Thymus (tissue), 11 donors: ENCODE data around the gene DUSP5. TPM values are rescaled to one million over a fixed set of nuclear protein-coding genes. Genes with fewer than 3 reads are reported as not detected.
"Not testable (repeated sequence)": the region's sequence is repeated elsewhere in the genome, so short reads cannot be mapped to it uniquely, and the experiment has no call there.

Experiments
- DNase-seq, 9 donors: peaks; one replicate each; pipeline ENCODE4 v3.0.0-alpha.2; 2013; ENCODE audit warnings: low spot score in 9 of 9, low read depth in 6 of 9, missing footprints in 1 of 9
- H3K27ac ChIP-seq, 2 donors: one replicate each; pipeline ENCODE4 v1.5.1; 2013; ENCODE audit warnings: control low read depth in 1 of 2, low read depth in 1 of 2, low read length in 1 of 2, mild to moderate bottlenecking in 1 of 2, moderate library complexity in 1 of 2
- H3K27me3 ChIP-seq, 2 donors: one replicate each; pipeline ENCODE4 v1.5.1; 2013; ENCODE audit warnings: low read length in 1 of 2; ENCODE audit not compliant: control insufficient read depth in 2 of 2, insufficient read depth in 1 of 2
- H3K36me3 ChIP-seq, 2 donors: one replicate each; pipeline ENCODE4 v1.5.1; 2013; ENCODE audit warnings: low read length in 1 of 2, mild to moderate bottlenecking in 1 of 2, moderate library complexity in 1 of 2; ENCODE audit not compliant: control insufficient read depth in 2 of 2, insufficient read depth in 2 of 2
- H3K4me1 ChIP-seq, 2 donors: one replicate each; pipeline ENCODE4 v1.5.1; 2013; ENCODE audit warnings: low read length in 2 of 2; ENCODE audit not compliant: control insufficient read depth in 2 of 2, insufficient read depth in 2 of 2
- H3K4me3 ChIP-seq, 2 donors: one replicate each; pipeline ENCODE4 v1.5.1; 2013; ENCODE audit warnings: low read length in 2 of 2, control low read depth in 1 of 2, mild to moderate bottlenecking in 1 of 2
- H3K9me3 ChIP-seq, 2 donors: one replicate each; pipeline ENCODE4 v1.5.1; 2013; ENCODE audit warnings: low read length in 1 of 2, mild to moderate bottlenecking in 1 of 2; ENCODE audit not compliant: control insufficient read depth in 2 of 2, insufficient read depth in 1 of 2
- WGBS: extraction: QIAGEN DNeasy Blood & Tissue Kit; methylation state at CpG from one replicate; pipeline ENCODE4 v1.1.7; 2013; 5-methylcytosine and 5-hydroxymethylcytosine counted together
- polyA plus RNA-seq: library from polyadenylated mRNA; stranded (reverse); fragments of 200-250 nt; gene quantifications from one replicate; pipeline ENCODE4 v1.2.3, GENCODE V29; 2013
- total RNA-seq: library from RNA; stranded (reverse); fragments of 120-200 nt; gene quantifications from one replicate; pipeline ENCODE4 v1.2.4, GENCODE V29; 2013
- donor health status: healthy.

The DUSP5 gene
- total and polyA plus RNA-seq, 2 donors, result 6.6 to 26.3 TPM

- H3K9me3 ChIP-seq, result no peaks in the 10 kb centered on the region
- no peak for DNase-seq
- WGBS, result 38% methylated on average over 35 of the region's 35 CpGs
- peak overlapping the region in 1 of 2 donors; percentile 22 for H3K4me3 ChIP-seq
- H3K36me3 ChIP-seq, result no peaks in the 10 kb centered on the region
- peaks cover 0 to 15% of the 10 kb centered on the region in 2 donors for H3K27me3 ChIP-seq
- peaks cover 16 to 41% of the 10 kb centered on the region in 2 donors for H3K4me1 ChIP-seq
- no peak overlapping the region for H3K27ac ChIP-seq
These were observed 32.6 kb downstream of the DUSP5 start for GRCh38 chr10:110530131-110530831.

GRCh38 chr10:110531687-110532086 is 34.0 kb downstream of the DUSP5 start:
- DNase-seq, result no peak
- no peak overlapping the region for H3K27ac ChIP-seq
- no peaks in the 10 kb centered on the region for H3K36me3 ChIP-seq
- WGBS, result 98% methylated on average over 2 of the region's 2 CpGs
- H3K4me1 ChIP-seq, result peaks cover 25 to 55% of the 10 kb centered on the region in 2 donors
- H3K27me3 ChIP-seq, result peaks cover 0 to 15% of the 10 kb centered on the region in 2 donors
- H3K4me3 ChIP-seq, result no peak overlapping the region
- no peaks in the 10 kb centered on the region for H3K9me3 ChIP-seq

- Histone ChIP-seq H3K4me1 (peaks cover 29 to 55% of the 10 kb centered on the region in 2 donors), H3K27me3 (peaks cover 0 to 15% of the 10 kb centered on the region in 2 donors)
- H3K36me3 ChIP-seq, DNase-seq, H3K9me3 ChIP-seq, H3K27ac ChIP-seq, H3K4me3 ChIP-seq: not testable (repeated sequence)
- WGBS, result 97% methylated on average over 4 of the region's 4 CpGs
These were observed 34.9 kb downstream of the DUSP5 start for GRCh38 chr10:110532628-110533027.

GRCh38 chr10:110533149-110533548 is 35.4 kb downstream of the DUSP5 start:
- H3K4me3 ChIP-seq, result no peak overlapping the region
- H3K9me3 ChIP-seq, result no peaks in the 10 kb centered on the region
- H3K4me1 ChIP-seq, result peaks cover 29 to 50% of the 10 kb centered on the region in 2 donors
- 17% methylated on average over 3 of the region's 3 CpGs for WGBS
- peaks cover 0 to 15% of the 10 kb centered on the region in 2 donors for H3K27me3 ChIP-seq
- H3K36me3 ChIP-seq, result no peaks in the 10 kb centered on the region
- no peak overlapping the region for H3K27ac ChIP-seq
- no peak for DNase-seq

- H3K4me3 ChIP-seq, result no peak overlapping the region
- DNase-seq, result peak in 1 of 9 donors; percentile 38
- peaks cover 0 to 13% of the 10 kb centered on the region in 2 donors for H3K27me3 ChIP-seq
- WGBS, result 95% methylated on average over 2 of the region's 2 CpGs
- peaks cover 22 to 39% of the 10 kb centered on the region in 2 donors for H3K4me1 ChIP-seq
- H3K9me3 ChIP-seq, result no peaks in the 10 kb centered on the region
- no peak overlapping the region for H3K27ac ChIP-seq
- H3K36me3 ChIP-seq, result no peaks in the 10 kb centered on the region
These were observed 36.9 kb downstream of the DUSP5 start for GRCh38 chr10:110534571-110534970.

- DNase-seq, result peak in 8 of 9 donors; percentile 15 to 79 (median 43)
- Histone ChIP-seq H3K27me3 (no peaks in the 10 kb centered on the region), H3K36me3 (no peaks in the 10 kb centered on the region), H3K4me1 (peaks cover 15 to 28% of the 10 kb centered on the region in 2 donors), H3K4me3 (no peak overlapping the region), H3K27ac (no peak overlapping the region), H3K9me3 (no peaks in the 10 kb centered on the region)
- WGBS, result 53% methylated on average over 12 of the region's 12 CpGs
These were observed 38.5 kb downstream of the DUSP5 start for GRCh38 chr10:110535958-110536891.

GRCh38 chr10:110539091-110539490 is 41.4 kb downstream of the DUSP5 start:
- H3K4me1 ChIP-seq, result peaks cover 15 to 21% of the 10 kb centered on the region in 2 donors
- H3K9me3 ChIP-seq, result no peaks in the 10 kb centered on the region
- H3K27me3 ChIP-seq, result no peaks in the 10 kb centered on the region
- 97% methylated on average over 4 of the region's 4 CpGs for WGBS
- no peaks in the 10 kb centered on the region for H3K36me3 ChIP-seq
- no peak overlapping the region for H3K27ac ChIP-seq
- no peak overlapping the region for H3K4me3 ChIP-seq
- DNase-seq, result no peak

- Histone ChIP-seq H3K4me1 (peaks cover 13 to 14% of the 10 kb centered on the region in 2 donors), H3K9me3 (no peaks in the 10 kb centered on the region), H3K36me3 (no peaks in the 10 kb centered on the region), H3K4me3 (no peak overlapping the region), H3K27ac (no peak overlapping the region), H3K27me3 (no peaks in the 10 kb centered on the region)
- WGBS, result 51% methylated on average over 1 of the region's 1 CpG
- no peak for DNase-seq
These were observed 42.3 kb downstream of the DUSP5 start for GRCh38 chr10:110540031-110540430.

GRCh38 chr10:110544958-110545537 is 47.3 kb downstream of the DUSP5 start:
- Histone ChIP-seq H3K27ac (no peak overlapping the region), H3K4me1 (peaks cover 0 to 9% of the 10 kb centered on the region in 2 donors), H3K9me3 (no peaks in the 10 kb centered on the region), H3K4me3 (no peak overlapping the region), H3K36me3 (no peaks in the 10 kb centered on the region), H3K27me3 (no peaks in the 10 kb centered on the region)
- DNase-seq, result no peak
